Measurements from ENCODE around the gene CHN1.

GRCh38 chr2:175039031-175039430 lies 33.9 kb upstream of the CHN1 start:
- TF ChIP-seq CTCF (IDR thresholded peaks at IDR 0.05) (no peak), POLR2A (IDR thresholded peaks at IDR 0.05) (no peak)
